Fibroblast of mammary gland (primary cell): Measurements from ENCODE around the gene NECAP2.

ENCODE experiments used
- DNase-seq: peaks from one replicate; pipeline ENCODE4 v3.0.0-alpha.2; 2010; ENCODE audit warnings: low read depth
- H3K4me3 ChIP-seq: 2 replicates; pipeline ENCODE4 v1.5.1; 2011; ENCODE audit warnings: low read depth, mild to moderate bottlenecking, low read length, moderate library complexity; ENCODE audit not compliant: control insufficient read depth
- TF ChIP-seq, protein P1 (sequence below): conservative IDR thresholded peaks from 2 replicates; pipeline ENCODE4 v1.5.1; 2011; ENCODE audit warnings: low read depth, low read length, inconsistent platforms; ENCODE audit not compliant: control insufficient read depth, insufficient read depth

NECAP2 gene

DNA sequence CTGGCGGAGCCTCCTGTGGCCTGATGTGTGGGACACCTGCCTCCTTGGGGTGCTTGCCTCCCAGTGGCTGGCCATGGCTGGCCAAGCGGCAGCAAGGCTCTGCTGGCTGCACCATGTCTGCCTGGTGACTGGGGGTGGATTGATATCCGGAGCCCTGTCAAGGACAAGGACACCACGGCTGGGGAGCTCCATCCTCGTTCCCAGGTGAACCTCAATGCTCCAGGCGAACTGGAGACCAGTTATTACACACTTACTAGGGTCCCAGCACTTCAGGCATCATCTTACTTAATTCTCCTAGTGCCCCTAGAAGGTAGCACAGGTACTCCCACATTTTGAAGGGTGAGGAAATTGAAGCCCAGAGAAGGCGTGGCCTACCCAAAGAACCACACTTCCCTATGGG is 18.5 kb upstream of the NECAP2 start:
- H3K4me3 ChIP-seq, result no peak overlapping the region
- TF ChIP-seq, protein P1, sequence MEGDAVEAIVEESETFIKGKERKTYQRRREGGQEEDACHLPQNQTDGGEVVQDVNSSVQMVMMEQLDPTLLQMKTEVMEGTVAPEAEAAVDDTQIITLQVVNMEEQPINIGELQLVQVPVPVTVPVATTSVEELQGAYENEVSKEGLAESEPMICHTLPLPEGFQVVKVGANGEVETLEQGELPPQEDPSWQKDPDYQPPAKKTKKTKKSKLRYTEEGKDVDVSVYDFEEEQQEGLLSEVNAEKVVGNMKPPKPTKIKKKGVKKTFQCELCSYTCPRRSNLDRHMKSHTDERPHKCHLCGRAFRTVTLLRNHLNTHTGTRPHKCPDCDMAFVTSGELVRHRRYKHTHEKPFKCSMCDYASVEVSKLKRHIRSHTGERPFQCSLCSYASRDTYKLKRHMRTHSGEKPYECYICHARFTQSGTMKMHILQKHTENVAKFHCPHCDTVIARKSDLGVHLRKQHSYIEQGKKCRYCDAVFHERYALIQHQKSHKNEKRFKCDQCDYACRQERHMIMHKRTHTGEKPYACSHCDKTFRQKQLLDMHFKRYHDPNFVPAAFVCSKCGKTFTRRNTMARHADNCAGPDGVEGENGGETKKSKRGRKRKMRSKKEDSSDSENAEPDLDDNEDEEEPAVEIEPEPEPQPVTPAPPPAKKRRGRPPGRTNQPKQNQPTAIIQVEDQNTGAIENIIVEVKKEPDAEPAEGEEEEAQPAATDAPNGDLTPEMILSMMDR, result no peak
- no peak for DNase-seq

DNA sequence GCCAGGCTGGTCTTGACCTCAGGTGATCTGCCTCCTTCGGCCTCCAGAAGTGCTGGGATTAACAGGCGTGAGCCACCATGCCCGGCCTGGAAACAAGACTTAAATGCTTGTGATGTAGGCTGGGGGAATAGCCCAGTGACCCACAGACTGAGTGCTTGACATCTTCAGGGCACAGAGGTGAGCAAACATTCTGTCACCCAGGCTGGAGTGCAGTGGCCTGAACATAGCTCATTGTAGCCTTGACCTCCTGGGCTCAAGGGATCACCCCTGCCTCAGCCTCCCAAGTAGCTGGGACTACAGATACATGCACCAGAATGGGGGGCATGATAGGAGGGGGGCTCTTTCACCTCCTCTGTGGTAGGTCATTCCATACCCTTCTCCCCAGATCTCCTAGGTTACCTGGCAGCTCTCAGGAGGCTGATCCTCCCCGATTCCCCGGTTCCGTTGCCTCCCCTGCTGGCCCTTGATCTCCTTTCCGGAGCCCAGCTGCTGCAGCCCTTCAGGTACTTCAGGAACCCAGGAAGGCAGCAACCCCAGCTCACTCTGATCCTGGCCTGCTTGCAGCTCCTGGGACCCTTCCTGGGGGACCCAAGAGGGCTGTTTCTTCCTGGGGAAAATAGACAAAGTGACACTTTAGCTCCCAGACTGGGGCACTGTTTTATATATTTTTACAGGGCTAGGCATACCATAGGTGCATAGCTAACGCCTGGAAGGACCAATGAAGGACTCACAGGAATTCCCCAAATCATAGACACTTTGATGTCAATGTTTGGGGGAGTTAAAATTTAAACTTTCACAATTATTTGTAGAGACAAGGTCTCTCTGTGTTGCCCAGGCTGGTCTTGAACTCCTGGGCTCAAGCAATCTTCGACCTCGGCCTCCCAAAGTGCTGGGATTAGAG is 15.1 kb upstream of the NECAP2 start:
- TF ChIP-seq, protein P1, result no peak
- no peak overlapping the region for H3K4me3 ChIP-seq
- no peak for DNase-seq

DNA sequence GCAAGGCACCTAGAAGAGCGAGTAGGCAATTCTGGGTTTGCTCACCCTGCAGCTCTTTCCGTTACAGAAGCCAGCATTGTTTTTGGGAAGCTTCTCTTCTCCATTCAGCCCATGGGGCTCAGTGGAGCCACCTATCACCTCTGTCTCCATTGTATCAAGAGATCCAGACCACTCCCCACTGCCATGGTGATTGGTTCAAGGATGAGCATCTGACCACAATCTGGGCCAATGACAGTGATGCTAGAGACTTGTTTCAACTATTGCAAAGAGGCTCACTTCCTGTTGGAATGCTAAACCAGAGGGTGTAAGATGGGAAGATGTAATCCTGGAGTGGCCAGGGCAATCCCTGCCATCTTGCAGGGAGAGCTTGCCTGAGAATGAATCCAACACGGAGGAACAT is 9.9 kb upstream of the NECAP2 start:
- no peak overlapping the region for H3K4me3 ChIP-seq
- DNase-seq, result peak; percentile 20
- TF ChIP-seq, protein P1, result no peak

DNA sequence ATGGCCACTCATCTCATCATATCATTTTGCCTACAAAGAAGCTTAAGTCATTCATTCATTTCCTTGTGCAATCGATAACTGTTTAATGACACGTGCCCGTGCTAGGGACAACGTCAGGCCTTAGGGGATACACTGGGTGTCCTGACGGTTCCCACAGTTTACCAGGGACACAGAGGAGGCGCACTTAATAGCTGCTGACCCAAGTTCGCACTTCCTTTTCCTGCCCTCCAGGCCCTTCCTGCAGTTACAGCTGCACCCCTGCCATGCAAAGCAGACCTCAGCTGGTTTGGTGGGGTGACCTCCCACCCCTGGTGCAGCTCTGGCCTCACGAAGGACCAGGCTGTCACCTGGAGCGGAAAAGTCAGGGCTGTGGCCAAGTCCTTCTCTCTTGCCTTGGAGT is 7.5 kb upstream of the NECAP2 start:
- no peak for DNase-seq
- TF ChIP-seq, protein P1, result no peak
- no peak overlapping the region for H3K4me3 ChIP-seq

DNA sequence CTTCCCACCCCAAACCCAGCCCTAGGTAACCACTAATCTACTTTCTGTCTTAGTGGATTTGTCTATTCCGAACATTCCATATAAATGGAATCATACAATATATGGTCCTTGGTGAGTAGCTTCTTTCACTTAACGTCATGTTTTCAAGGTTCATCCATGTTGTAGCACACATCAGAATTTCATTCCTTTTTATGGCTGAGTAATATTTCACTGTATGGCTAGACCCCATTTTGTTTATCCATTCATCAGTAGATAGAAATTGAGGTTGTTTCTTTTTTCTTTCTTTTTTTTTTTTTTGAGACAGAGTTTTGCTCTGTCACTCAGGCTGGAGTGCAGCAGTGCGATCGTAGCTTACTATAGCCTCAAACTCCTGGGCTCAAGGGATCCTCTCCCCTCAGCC is 6.5 kb upstream of the NECAP2 start:
- DNase-seq, result no peak
- TF ChIP-seq, protein P1, result no peak
- no peak overlapping the region for H3K4me3 ChIP-seq

DNA sequence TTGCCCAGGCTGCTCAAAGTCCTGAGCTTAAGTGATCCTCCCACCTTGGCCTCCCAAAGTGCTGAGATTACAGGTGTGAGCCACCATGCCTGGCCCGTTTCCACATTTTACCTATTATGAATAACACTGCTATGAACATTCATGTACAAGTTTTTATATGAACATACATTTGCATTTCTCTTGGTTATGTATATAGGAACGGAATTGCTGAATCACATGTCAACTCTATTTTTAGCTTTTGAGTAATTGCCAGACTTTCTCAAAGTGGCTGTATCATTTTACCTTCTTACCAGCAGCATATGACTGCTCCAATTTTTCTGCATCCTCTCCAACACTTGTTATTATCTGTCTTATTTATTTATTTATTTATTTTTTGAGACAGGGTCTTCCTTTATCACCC is 6.0 kb upstream of the NECAP2 start:
- H3K4me3 ChIP-seq, result no peak overlapping the region
- DNase-seq, result peak; percentile 19
- TF ChIP-seq, protein P1, result no peak

DNA sequence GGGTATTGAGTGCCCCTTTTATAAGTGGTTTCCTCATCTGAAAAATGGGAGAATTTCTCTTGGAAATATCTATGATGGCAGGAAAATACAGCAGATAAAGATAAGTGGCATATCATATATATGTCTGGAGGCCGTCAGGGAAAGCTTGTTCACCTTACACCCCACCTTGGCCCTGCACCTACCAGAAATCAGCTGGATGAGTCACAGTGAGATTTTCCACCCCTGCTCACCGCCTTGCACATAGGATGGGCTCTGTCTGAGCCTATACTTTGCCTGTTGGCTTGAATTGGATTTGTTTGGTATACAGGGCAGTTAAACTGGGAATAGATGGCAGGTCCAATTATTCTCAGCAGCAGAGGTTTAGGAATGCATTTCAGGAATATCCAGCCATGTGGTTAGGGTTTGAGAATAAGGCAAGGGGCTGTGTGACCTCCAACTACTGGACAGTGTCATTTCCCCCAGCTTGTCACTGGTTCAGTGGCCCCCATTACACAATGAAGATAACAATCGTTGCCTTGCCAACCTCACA is 3.5 kb upstream of the NECAP2 start, which contains the start of gene SPATA21:
SPATA21 (minus strand) TSS at position 479 of the 529 bp plus-strand sequence. CDS start 6,053 bp downstream, outside the sequence.
- TF ChIP-seq, protein P1, result no peak
- H3K4me3 ChIP-seq, result no peak within 1 kb of the TSS
- DNase-seq, result no peak
